ENCODE results near the gene ZSWIM6.

- TF ChIP-seq CTCF (conservative IDR thresholded peaks at IDR 0.05 in 1 of 2, IDR thresholded peaks at IDR 0.05 in 1 of 2; ENCODE audit: extremely low read depth in 1 of 2, insufficient read depth in 1 of 2, low read depth in 1 of 2, low read length in 2 of 2) (no peak), EZH2 (IDR thresholded peaks at IDR 0.05; ENCODE audit: borderline replicate concordance, low read length) (no peak)
Measured at GRCh38 chr5:61491861-61492260, 159.8 kb downstream of the ZSWIM6 start.

Data from mammary epithelial cell (primary cell).